ENCODE results near the gene PRSS50. TPM values are rescaled to one million over a fixed set of nuclear protein-coding genes. Genes with fewer than 3 reads are reported as not detected.

Gene PRSS50
- total RNA-seq, 1 experiment from 2014 or later, result 0.70 TPM

DNA sequence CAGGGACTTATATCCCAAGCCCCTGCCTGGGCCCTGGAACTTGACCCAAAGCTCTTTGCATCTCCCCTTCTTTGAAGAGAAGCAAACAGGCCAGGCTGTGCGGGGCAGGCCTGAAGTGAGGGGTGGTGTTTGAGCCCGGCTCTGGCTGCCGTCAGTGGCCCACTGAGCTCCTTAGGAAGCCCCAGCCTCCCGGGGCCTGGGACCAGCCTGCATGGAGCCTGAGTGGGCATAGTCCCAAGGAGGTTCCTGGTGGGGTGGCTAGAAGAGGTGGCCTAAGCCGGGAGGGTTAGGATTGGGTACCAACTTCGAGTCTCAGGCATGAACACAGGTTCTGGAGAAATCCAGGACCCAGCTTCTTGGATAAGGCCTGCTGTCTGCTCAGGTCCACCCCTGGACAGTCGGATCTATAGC lies 10.1 kb downstream of the PRSS50 start:
- peaks cover 10% of the 10 kb centered on the region for H3K27me3 Mint-ChIP-seq (ENCODE audit: low read depth)
- H3K4me1 Mint-ChIP-seq, result peaks cover 11% of the 10 kb centered on the region
- no peak overlapping the region for H3K4me3 Mint-ChIP-seq
- DNase-seq (ENCODE audit: low spot score) (no peak), ATAC-seq (no peak)
- no peak overlapping the region for H3K27ac Mint-ChIP-seq
- H3K9me3 Mint-ChIP-seq, result no peaks in the 10 kb centered on the region
- no peak for TF ChIP-seq CREB1 (CRISPR knock-in tag; IDR thresholded peaks at IDR 0.05)
- TF ChIP-seq, protein P1, sequence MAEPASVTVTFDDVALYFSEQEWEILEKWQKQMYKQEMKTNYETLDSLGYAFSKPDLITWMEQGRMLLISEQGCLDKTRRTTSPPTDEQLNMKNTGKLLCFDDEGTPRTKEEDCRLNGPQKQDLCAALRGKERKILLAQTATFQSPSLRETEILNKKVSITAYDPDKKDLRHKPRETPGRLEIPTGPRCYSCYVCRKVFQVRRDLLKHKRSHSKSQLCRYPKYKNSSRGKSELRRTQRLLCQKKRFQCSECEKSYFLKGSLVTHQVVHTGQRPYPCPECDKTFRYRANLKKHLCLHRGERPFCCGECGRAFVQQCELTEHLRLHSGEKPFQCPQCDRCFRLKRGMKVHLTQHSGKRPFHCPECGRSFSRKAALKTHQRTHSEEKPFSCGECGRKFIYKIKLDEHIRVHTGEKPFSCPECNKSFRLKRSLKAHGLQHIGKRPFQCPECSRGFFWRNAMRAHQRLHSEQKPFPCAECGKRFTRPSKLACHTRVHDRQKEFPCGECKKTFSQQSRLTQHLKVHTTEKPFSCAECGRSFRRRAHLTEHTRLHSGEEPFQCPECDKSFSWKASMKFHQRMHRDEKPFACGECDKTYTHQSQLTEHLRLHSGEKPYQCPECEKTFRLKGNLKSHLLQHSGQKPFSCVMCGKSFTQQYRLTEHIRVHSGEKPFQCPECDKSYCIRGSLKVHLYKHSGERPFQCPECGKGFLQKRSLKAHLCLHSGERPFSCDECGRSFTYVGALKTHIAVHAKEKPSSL (CRISPR knock-in tag; conservative IDR thresholded peaks at IDR 0.05), result no peak
- TF ChIP-seq, protein P2, sequence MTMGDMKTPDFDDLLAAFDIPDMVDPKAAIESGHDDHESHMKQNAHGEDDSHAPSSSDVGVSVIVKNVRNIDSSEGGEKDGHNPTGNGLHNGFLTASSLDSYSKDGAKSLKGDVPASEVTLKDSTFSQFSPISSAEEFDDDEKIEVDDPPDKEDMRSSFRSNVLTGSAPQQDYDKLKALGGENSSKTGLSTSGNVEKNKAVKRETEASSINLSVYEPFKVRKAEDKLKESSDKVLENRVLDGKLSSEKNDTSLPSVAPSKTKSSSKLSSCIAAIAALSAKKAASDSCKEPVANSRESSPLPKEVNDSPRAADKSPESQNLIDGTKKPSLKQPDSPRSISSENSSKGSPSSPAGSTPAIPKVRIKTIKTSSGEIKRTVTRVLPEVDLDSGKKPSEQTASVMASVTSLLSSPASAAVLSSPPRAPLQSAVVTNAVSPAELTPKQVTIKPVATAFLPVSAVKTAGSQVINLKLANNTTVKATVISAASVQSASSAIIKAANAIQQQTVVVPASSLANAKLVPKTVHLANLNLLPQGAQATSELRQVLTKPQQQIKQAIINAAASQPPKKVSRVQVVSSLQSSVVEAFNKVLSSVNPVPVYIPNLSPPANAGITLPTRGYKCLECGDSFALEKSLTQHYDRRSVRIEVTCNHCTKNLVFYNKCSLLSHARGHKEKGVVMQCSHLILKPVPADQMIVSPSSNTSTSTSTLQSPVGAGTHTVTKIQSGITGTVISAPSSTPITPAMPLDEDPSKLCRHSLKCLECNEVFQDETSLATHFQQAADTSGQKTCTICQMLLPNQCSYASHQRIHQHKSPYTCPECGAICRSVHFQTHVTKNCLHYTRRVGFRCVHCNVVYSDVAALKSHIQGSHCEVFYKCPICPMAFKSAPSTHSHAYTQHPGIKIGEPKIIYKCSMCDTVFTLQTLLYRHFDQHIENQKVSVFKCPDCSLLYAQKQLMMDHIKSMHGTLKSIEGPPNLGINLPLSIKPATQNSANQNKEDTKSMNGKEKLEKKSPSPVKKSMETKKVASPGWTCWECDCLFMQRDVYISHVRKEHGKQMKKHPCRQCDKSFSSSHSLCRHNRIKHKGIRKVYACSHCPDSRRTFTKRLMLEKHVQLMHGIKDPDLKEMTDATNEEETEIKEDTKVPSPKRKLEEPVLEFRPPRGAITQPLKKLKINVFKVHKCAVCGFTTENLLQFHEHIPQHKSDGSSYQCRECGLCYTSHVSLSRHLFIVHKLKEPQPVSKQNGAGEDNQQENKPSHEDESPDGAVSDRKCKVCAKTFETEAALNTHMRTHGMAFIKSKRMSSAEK (CRISPR knock-in tag; IDR thresholded peaks at IDR 0.05; ENCODE audit: borderline replicate concordance), result no peak
- TF ChIP-seq MAX (CRISPR knock-in tag; IDR thresholded peaks at IDR 0.05), result no peak
- TF ChIP-seq GTF2I (CRISPR knock-in tag; conservative IDR thresholded peaks at IDR 0.05), result no peak
- no peak for TF ChIP-seq ETV6 (CRISPR knock-in tag; IDR thresholded peaks at IDR 0.05)
- no peak for TF ChIP-seq CBFB (CRISPR knock-in tag; IDR thresholded peaks at IDR 0.05; ENCODE audit: low read depth)
- no peak for TF ChIP-seq MYBL2 (CRISPR knock-in tag; IDR thresholded peaks at IDR 0.05)
- TF ChIP-seq ZMAT4 (CRISPR knock-in tag; IDR thresholded peaks at IDR 0.05), result no peak
- TF ChIP-seq ZSCAN18 (CRISPR knock-in tag; IDR thresholded peaks at IDR 0.05), result no peak
- TF ChIP-seq ATF1 (CRISPR knock-in tag; IDR thresholded peaks at IDR 0.05), result no peak
- no peak for TF ChIP-seq GRHL2 (CRISPR knock-in tag; IDR thresholded peaks at IDR 0.05; ENCODE audit: insufficient replicate concordance, severe bottlenecking)
- TF ChIP-seq KAT7 (CRISPR knock-in tag; IDR thresholded peaks at IDR 0.05; ENCODE audit: borderline replicate concordance), result no peak
- no peak for TF ChIP-seq MXD4 (CRISPR knock-in tag; IDR thresholded peaks at IDR 0.05; ENCODE audit: borderline replicate concordance)
- no peak for TF ChIP-seq ZNF416 (CRISPR knock-in tag; IDR thresholded peaks at IDR 0.05)
- no peak for TF ChIP-seq RELA (CRISPR knock-in tag; IDR thresholded peaks at IDR 0.05; ENCODE audit: borderline replicate concordance)
- no peaks in the 10 kb centered on the region for H3K36me3 Mint-ChIP-seq
- ChIA-PET CTCF (interaction anchor here (0.9 to 2.3 kb wide), 12 partner anchors 10 to 219 kb away, joined by 3 to 10 read pairs (median 6); partner anchors contain the start of genes ALS2CL and PRSS50), POLR2A (no interaction called here)
